IMR-90 (cell line): Measurements from ENCODE around the gene ANKRD37. TPM values are rescaled to one million over a fixed set of nuclear protein-coding genes. Genes with fewer than 3 reads are reported as not detected.

ENCODE experiments used
- ATAC-seq: fragments of 200-7000 bp; cut with Tn5 transposase; 2 replicates; pipeline ENCODE4 v1.9.1; 2020; ENCODE audit warnings: low read depth, mild to moderate bottlenecking, moderate library complexity
- BruUV-seq: library from RNA; stranded (reverse); fragments of 400-500 nt; replicated peaks from 2 replicates; lab custom pipeline; 2021; lab: Mats Ljungman, UMichigan
- CTCF ChIA-PET: fragments of 300-600 bp; formaldehyde crosslinking; extraction: SDS; loops from one replicate; lab custom pipeline; 2021; ENCODE audit warnings: antibody characterized with exemption; lab: Yijun Ruan, JAX
- POLR2A ChIA-PET: fragments of 300-600 bp; sonication (Branson Sonifier 250); formaldehyde crosslinking; loops from one replicate; lab custom pipeline; 2022; ENCODE audit warnings: antibody characterized with exemption; ENCODE audit not compliant: unreplicated experiment; lab: Charles Lee
- DNase-seq: peaks from one replicate; pipeline ENCODE4 v3.0.0; 2013
- H2AFZ ChIP-seq: replicated peaks from 2 replicates; pipeline ENCODE3; 2013; ENCODE audit warnings: low read length, mild to moderate bottlenecking; ENCODE audit not compliant: poor library complexity
- H2AK5ac ChIP-seq: 2 replicates; pipeline ENCODE4 v1.6.1; 2013; ENCODE audit warnings: low read depth, low read length, inconsistent platforms
- H2AK9ac ChIP-seq: replicated peaks from 2 replicates; pipeline ENCODE3; 2013; ENCODE audit warnings: mild to moderate bottlenecking, low read depth, low read length, moderate library complexity; ENCODE audit not compliant: poor library complexity
- H2BK120ac ChIP-seq: 2 replicates; pipeline ENCODE4 v1.6.1; 2013; ENCODE audit warnings: low read depth, low read length, inconsistent platforms
- H2BK15ac ChIP-seq: 3 replicates; pipeline ENCODE4 v1.6.1; 2013; ENCODE audit warnings: low read depth, low read length, inconsistent platforms
- H2BK20ac ChIP-seq: 2 replicates; pipeline ENCODE4 v1.6.1; 2013; ENCODE audit warnings: low read depth, mild to moderate bottlenecking, inconsistent platforms, low read length, moderate library complexity
- H2BK5ac ChIP-seq: 2 replicates; pipeline ENCODE4 v1.6.1; 2013; ENCODE audit warnings: mild to moderate bottlenecking, low read depth, low read length, inconsistent platforms; ENCODE audit not compliant: poor library complexity, severe bottlenecking
- H3K14ac ChIP-seq: replicated peaks from 2 replicates; pipeline ENCODE4 v1.6.1; 2013; ENCODE audit warnings: low read depth, low read length, inconsistent platforms
- H3K18ac ChIP-seq: 2 replicates; pipeline ENCODE4 v1.6.1; 2013; ENCODE audit warnings: low read depth, low read length, control low read depth
- H3K23ac ChIP-seq: 2 replicates; pipeline ENCODE4 v1.6.1; 2013; ENCODE audit warnings: low read depth, low read length, inconsistent platforms
- H3K27ac ChIP-seq: 2 replicates; pipeline ENCODE4 v1.5.1; 2013; ENCODE audit warnings: mild to moderate bottlenecking, control low read depth, low read length; ENCODE audit not compliant: insufficient read depth
- H3K27me3 ChIP-seq: 2 replicates; pipeline ENCODE4 v1.6.1; 2013; ENCODE audit warnings: low read length; ENCODE audit not compliant: control insufficient read depth, insufficient read depth
- H3K36me3 ChIP-seq: 2 replicates; pipeline ENCODE4 v1.6.1; 2013; ENCODE audit warnings: low read length, mixed read lengths; ENCODE audit not compliant: control insufficient read depth, insufficient read depth
- H3K4ac ChIP-seq: 2 replicates; pipeline ENCODE4 v1.6.1; 2013; ENCODE audit warnings: low read depth, low read length, inconsistent platforms
- H3K4me1 ChIP-seq: 2 replicates; pipeline ENCODE4 v1.6.1; 2013; ENCODE audit warnings: low read length, mixed read lengths; ENCODE audit not compliant: control insufficient read depth, insufficient read depth
- H3K4me2 ChIP-seq: 2 replicates; pipeline ENCODE4 v1.6.1; 2013; ENCODE audit warnings: low read depth, mild to moderate bottlenecking, control low read depth, low read length, moderate library complexity
- H3K4me3 ChIP-seq: 2 replicates; pipeline ENCODE4 v1.5.1; 2013; ENCODE audit warnings: low read depth, mild to moderate bottlenecking, control low read depth, low read length, moderate library complexity; ENCODE audit not compliant: insufficient read depth
- H3K56ac ChIP-seq: 2 replicates; pipeline ENCODE4 v1.6.1; 2013; ENCODE audit warnings: low read length, inconsistent platforms; ENCODE audit not compliant: insufficient read depth; ENCODE audit errors: extremely low read depth
- H3K79me1 ChIP-seq, 2 experiments: 2 replicates each; pipeline ENCODE4 v1.6.1; 2013; ENCODE audit warnings: low read length in 2 of 2, inconsistent platforms in 1 of 2, low read depth in 1 of 2
- H3K9ac ChIP-seq: 2 replicates; pipeline ENCODE4 v1.6.1; 2013; ENCODE audit warnings: low read depth, low read length, control low read depth
- H3K9me1 ChIP-seq: 2 replicates; pipeline ENCODE4 v1.6.1; 2013; ENCODE audit warnings: low read length, inconsistent platforms; ENCODE audit not compliant: insufficient read depth
- H3K9me3 ChIP-seq: 2 replicates; pipeline ENCODE4 v1.6.1; 2013; ENCODE audit warnings: low read length; ENCODE audit not compliant: control insufficient read depth, insufficient read depth
- H4K20me1 ChIP-seq: 2 replicates; pipeline ENCODE4 v1.6.1; 2013; ENCODE audit warnings: low read length, inconsistent platforms; ENCODE audit not compliant: insufficient read depth
- H4K5ac ChIP-seq: 2 replicates; pipeline ENCODE4 v1.6.1; 2013; ENCODE audit warnings: mild to moderate bottlenecking, low read depth, low read length, control low read depth
- H4K8ac ChIP-seq, 2 experiments: 2 replicates each; pipeline ENCODE4 v1.6.1; 2013; ENCODE audit warnings: low read depth in 2 of 2, low read length in 2 of 2, control low read depth in 1 of 2, inconsistent platforms in 1 of 2
- H4K91ac ChIP-seq: 2 replicates; pipeline ENCODE4 v1.6.1; 2013; ENCODE audit warnings: low read depth, low read length, inconsistent platforms; ENCODE audit not compliant: insufficient read depth
- BHLHE40 ChIP-seq: fragments of 150-350 bp; IDR thresholded peaks from 2 replicates; pipeline ENCODE4 v1.6.1; 2016; ENCODE audit warnings: mild to moderate bottlenecking, low read depth, low read length
- CEBPB ChIP-seq: IDR thresholded peaks from 2 replicates; pipeline ENCODE4 v1.6.1; 2012; ENCODE audit warnings: low read depth, low read length, improper control_type of control experiment
- CHD1 ChIP-seq: IDR thresholded peaks from 2 replicates; pipeline ENCODE4 v1.6.1; 2012; ENCODE audit warnings: low read depth, low read length, improper control_type of control experiment
- CTCF ChIP-seq: conservative IDR thresholded peaks from 2 replicates; pipeline ENCODE4 v1.5.1; 2012; ENCODE audit warnings: mild to moderate bottlenecking, low read depth, low read length, improper control_type of control experiment
- FOS ChIP-seq: fragments of 150-350 bp; IDR thresholded peaks from 2 replicates; pipeline ENCODE4 v1.6.1; 2016; ENCODE audit warnings: low read depth, low read length
- MAFK ChIP-seq: IDR thresholded peaks from 2 replicates; pipeline ENCODE4 v1.6.1; 2012; ENCODE audit warnings: low read depth, low read length, improper control_type of control experiment
- MAZ ChIP-seq: IDR thresholded peaks from 2 replicates; pipeline ENCODE4 v1.6.1; 2012; ENCODE audit warnings: low read depth, mild to moderate bottlenecking, low read length, improper control_type of control experiment, moderate library complexity, borderline replicate concordance
- MXI1 ChIP-seq: IDR thresholded peaks from 2 replicates; pipeline ENCODE4 v1.6.1; 2012; ENCODE audit warnings: low read depth, mild to moderate bottlenecking, low read length, moderate library complexity, borderline replicate concordance
- NFE2L2 ChIP-seq: fragments of 150-350 bp; IDR thresholded peaks from 2 replicates; pipeline ENCODE4 v1.6.1; 2016; ENCODE audit warnings: low read depth, mild to moderate bottlenecking, low read length
- POLR2A ChIP-seq: IDR thresholded peaks from 2 replicates; pipeline ENCODE4 v1.6.1; 2012; ENCODE audit warnings: mild to moderate bottlenecking, low read depth, low read length
- RAD21 ChIP-seq: IDR thresholded peaks from 2 replicates; pipeline ENCODE4 v1.6.1; 2012; ENCODE audit warnings: low read length, improper control_type of control experiment
- RCOR1 ChIP-seq: IDR thresholded peaks from 2 replicates; pipeline ENCODE4 v1.6.1; 2012; ENCODE audit warnings: mild to moderate bottlenecking, low read length, improper control_type of control experiment; ENCODE audit not compliant: insufficient replicate concordance
- RFX5 ChIP-seq: IDR thresholded peaks from 2 replicates; pipeline ENCODE4 v1.8.0; 2012; ENCODE audit warnings: low read depth, mild to moderate bottlenecking, low read length, moderate library complexity
- SMC3 ChIP-seq: fragments of 150-350 bp; IDR thresholded peaks from 2 replicates; pipeline ENCODE4 v1.6.1; 2016; ENCODE audit warnings: low read depth, mild to moderate bottlenecking, antibody characterized with exemption, low read length, moderate library complexity
- dilution Hi-C: fragments of 300-500 bp; cut with HindIII; formaldehyde crosslinking; loops from one replicate; pipeline ENCODE4 v1.14.3; 2018; ENCODE audit warnings: low sequenced_read_pairs; ENCODE audit not compliant: unreplicated experiment
- in situ Hi-C: fragments of 300-500 bp; cut with MboI; formaldehyde crosslinking; loops from 3 replicates; pipeline ENCODE4 v1.14.3; 2019; ENCODE audit warnings: low sequenced_read_pairs, inconsistent platforms, mixed read lengths
- intact Hi-C: fragments of 100-400 bp; cut with micrococcal nuclease; formaldehyde crosslinking; loops from 2 replicates; pipeline ENCODE4 v1.10.0; 2022
- polyA plus RNA-seq, 3 experiments: library from polyadenylated mRNA; depleted of rRNA; stranded (reverse); fragments of >200 nt; gene quantifications; 2 replicates each; pipeline ENCODE4 v1.2.3, GENCODE V29; 2012; ENCODE audit warnings: low replicate concordance in 1 of 3
- total RNA-seq: library from RNA; depleted of rRNA; stranded (reverse); fragments of >200 nt; gene quantifications from 2 replicates; pipeline ENCODE4 v1.2.3, GENCODE V29; 2012
- TF ChIP-seq, protein P1 (sequence below): fragments of 150-350 bp; IDR thresholded peaks from 2 replicates; pipeline ENCODE4 v1.6.1; 2017; ENCODE audit warnings: mild to moderate bottlenecking, antibody characterized with exemption, low read length, low read depth
- TF ChIP-seq, protein P2 (sequence below): fragments of 150-350 bp; IDR thresholded peaks from 2 replicates; pipeline ENCODE4 v1.6.1; 2016; ENCODE audit warnings: low read depth, mild to moderate bottlenecking, low read length, moderate library complexity, borderline replicate concordance

The ANKRD37 gene
- total and polyA plus RNA-seq, 2 of the 4 experiments (the other 2 are of a cell fraction), result 7.1 to 8.2 TPM

GRCh38 chr4:185437809-185438208 is 41.2 kb downstream of the ANKRD37 start:
- ATAC-seq, result no peak
- no peaks in the 10 kb centered on the region for H4K20me1 ChIP-seq
- H3K27ac ChIP-seq, result no peak overlapping the region
- no peak overlapping the region for H3K14ac ChIP-seq
- H3K4me3 ChIP-seq, result no peak overlapping the region
- H4K91ac ChIP-seq, result no peak overlapping the region
- H4K8ac ChIP-seq, result no peak overlapping the region
- no peak overlapping the region for H3K56ac ChIP-seq
- ChIA-PET CTCF (no interaction called here), POLR2A (interaction anchor here (0.6 kb wide), 1 partner anchor 13 kb away, joined by 3 read pairs; no protein-coding TSS in a partner anchor)
- H2AK9ac ChIP-seq, result no peak overlapping the region
- intact Hi-C loops, result no loop called here
- no peaks in the 10 kb centered on the region for H3K79me1 ChIP-seq
- H3K27me3 ChIP-seq, result no peaks in the 10 kb centered on the region
- H2AFZ ChIP-seq, result no peak overlapping the region
- no peak overlapping the region for H2BK120ac ChIP-seq
- H2AK5ac ChIP-seq, result no peak overlapping the region
- H3K4me1 ChIP-seq, result no peaks in the 10 kb centered on the region
- H3K4me2 ChIP-seq, result no peak overlapping the region
- no peak for DNase-seq
- H2BK20ac ChIP-seq, result no peak overlapping the region
- H3K9ac ChIP-seq, result no peak overlapping the region
- no TSS peak for BruUV-seq
- in situ Hi-C loops, result no loop called here
- no peaks in the 10 kb centered on the region for H3K9me1 ChIP-seq
- no peak overlapping the region for H3K4ac ChIP-seq
- dilution Hi-C loops, result no loop called here
- no peaks in the 10 kb centered on the region for H3K9me3 ChIP-seq
- no peak overlapping the region for H2BK15ac ChIP-seq
- TF ChIP-seq MAZ, result no peak
- no peak for TF ChIP-seq MXI1
- no peak for TF ChIP-seq SMC3
- TF ChIP-seq CHD1, result no peak
- TF ChIP-seq CEBPB, result no peak
- TF ChIP-seq, protein P1, sequence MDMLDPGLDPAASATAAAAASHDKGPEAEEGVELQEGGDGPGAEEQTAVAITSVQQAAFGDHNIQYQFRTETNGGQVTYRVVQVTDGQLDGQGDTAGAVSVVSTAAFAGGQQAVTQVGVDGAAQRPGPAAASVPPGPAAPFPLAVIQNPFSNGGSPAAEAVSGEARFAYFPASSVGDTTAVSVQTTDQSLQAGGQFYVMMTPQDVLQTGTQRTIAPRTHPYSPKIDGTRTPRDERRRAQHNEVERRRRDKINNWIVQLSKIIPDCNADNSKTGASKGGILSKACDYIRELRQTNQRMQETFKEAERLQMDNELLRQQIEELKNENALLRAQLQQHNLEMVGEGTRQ, result no peak
- no peak for TF ChIP-seq BHLHE40
- no peak for TF ChIP-seq POLR2A
- no peak for TF ChIP-seq RFX5
- TF ChIP-seq, protein P2, sequence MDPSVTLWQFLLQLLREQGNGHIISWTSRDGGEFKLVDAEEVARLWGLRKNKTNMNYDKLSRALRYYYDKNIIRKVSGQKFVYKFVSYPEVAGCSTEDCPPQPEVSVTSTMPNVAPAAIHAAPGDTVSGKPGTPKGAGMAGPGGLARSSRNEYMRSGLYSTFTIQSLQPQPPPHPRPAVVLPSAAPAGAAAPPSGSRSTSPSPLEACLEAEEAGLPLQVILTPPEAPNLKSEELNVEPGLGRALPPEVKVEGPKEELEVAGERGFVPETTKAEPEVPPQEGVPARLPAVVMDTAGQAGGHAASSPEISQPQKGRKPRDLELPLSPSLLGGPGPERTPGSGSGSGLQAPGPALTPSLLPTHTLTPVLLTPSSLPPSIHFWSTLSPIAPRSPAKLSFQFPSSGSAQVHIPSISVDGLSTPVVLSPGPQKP, result no peak
- no peak for TF ChIP-seq MAFK
- TF ChIP-seq RCOR1, result no peak
- no peak for TF ChIP-seq FOS
- no peak for TF ChIP-seq NFE2L2
- TF ChIP-seq CTCF, result no peak
- no peak for TF ChIP-seq RAD21
- no peak overlapping the region for H3K23ac ChIP-seq
- no peak overlapping the region for H2BK5ac ChIP-seq
- no peak overlapping the region for H4K5ac ChIP-seq
- H3K18ac ChIP-seq, result no peak overlapping the region
- no peaks in the 10 kb centered on the region for H3K36me3 ChIP-seq
